ENCODE data around the gene LMAN2L.

GRCh38 chr2:96751800-96752199 is 11.9 kb upstream of the LMAN2L start:
- TF ChIP-seq POLR2A (IDR thresholded peaks at IDR 0.05; ENCODE audit: extremely low read depth, insufficient read length) = no peak
- TF ChIP-seq CTCF (IDR thresholded peaks at IDR 0.05; ENCODE audit: low read depth, low read length) = no peak
- no peak for TF ChIP-seq MYC (IDR thresholded peaks at IDR 0.05; ENCODE audit: low read depth, low read length)
